ENCODE results near the gene TMEM229B.
A peak's percentile ranks its signal among the peaks of the same experiment; 100 is the strongest.

TMEM229B gene

GRCh38 chr14:67483579-67484285 is 4.8 kb downstream of the TMEM229B start:
- ATAC-seq (no peak), DNase-seq (ENCODE audit: low spot score in 2 of 2) (no peak)
- Mint-ChIP-seq H3K9me3 (no peaks in the 10 kb centered on the region), H3K36me3 (peaks cover 12% of the 10 kb centered on the region), H3K4me3 (no peak overlapping the region), H3K4me1 (peaks cover 49% of the 10 kb centered on the region), H3K27ac (peak overlapping the region; percentile 68)

DNA sequence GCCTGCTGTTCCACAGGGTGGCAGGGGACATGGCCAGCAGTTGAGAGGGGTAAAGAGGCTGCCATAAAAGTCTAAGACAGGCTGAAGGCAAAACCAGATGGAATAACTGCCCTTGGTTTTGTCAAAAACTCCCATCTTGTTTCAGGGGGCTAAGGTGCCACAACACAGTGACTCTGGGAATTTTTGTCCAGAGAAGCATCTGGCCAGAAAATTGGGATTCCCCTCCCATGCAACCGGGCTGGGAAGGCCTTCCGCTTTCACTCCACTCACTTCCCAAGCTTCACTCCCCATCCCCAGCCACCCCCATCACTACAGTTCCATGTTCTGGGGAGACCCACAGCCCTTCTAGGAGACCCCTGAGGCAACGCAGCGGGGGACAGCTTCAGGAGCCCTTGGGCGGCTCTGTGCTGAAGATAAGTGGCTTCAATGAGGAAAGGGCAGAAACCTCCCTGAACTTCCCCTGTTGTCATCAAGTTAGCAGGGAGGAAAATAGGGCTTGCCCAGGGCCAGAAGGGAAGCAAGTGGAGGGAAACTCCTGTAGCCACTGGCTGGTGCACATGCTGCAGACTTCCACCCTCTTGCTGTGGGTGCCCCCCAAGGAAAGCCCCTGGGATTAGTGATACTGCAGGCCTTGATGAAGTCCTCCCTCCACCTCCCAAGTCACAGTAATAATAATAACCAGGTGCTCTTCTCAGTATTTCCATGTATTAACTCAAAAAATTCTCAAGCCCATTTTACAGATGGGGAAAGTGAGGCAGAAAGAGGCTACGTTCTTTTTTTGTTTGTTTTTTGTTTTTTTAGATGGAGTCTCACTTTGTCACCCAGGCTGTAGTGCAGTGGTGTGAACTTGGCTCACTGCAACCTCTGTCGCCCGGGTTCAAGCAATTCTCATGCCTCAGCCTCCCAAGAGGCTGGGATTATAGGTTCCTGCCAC is 6.0 kb downstream of the TMEM229B start:
- ATAC-seq = no peak
- Mint-ChIP-seq H3K4me3 (no peak overlapping the region), H3K9me3 (no peaks in the 10 kb centered on the region), H3K36me3 (peaks cover 6% of the 10 kb centered on the region), H3K4me1 (peaks cover 48% of the 10 kb centered on the region), H3K27ac (peak overlapping the region; percentile 64)
- no peak for DNase-seq (ENCODE audit: low spot score in 2 of 2)

DNA sequence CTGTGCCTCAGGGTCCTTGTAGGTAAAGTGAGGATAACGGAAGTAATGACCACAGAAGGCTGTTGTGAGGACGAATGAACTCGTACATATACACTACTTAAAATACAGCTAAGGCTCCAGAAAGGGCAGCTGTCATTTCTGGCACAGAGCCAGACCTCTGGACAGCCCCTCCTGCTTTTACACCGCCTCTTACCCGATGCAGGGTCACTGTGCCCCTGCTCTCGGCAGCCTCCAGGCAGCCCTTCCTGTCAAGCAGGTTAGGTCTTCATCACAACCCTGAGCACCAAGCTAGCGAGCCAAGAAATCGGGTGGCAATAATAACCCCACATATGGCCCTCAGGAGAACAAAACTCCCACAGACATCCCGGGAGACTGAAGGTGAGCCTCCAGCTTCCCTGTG is 8.5 kb downstream of the TMEM229B start:
- no peak for ATAC-seq
- H3K4me1 Mint-ChIP-seq = peaks cover 31% of the 10 kb centered on the region
- DNase-seq (ENCODE audit: low spot score in 2 of 2) = no peak
- H3K27ac Mint-ChIP-seq = peak overlapping the region; percentile 64
- H3K9me3 Mint-ChIP-seq = no peaks in the 10 kb centered on the region
- no peaks in the 10 kb centered on the region for H3K36me3 Mint-ChIP-seq
- no peak overlapping the region for H3K4me3 Mint-ChIP-seq

DNA sequence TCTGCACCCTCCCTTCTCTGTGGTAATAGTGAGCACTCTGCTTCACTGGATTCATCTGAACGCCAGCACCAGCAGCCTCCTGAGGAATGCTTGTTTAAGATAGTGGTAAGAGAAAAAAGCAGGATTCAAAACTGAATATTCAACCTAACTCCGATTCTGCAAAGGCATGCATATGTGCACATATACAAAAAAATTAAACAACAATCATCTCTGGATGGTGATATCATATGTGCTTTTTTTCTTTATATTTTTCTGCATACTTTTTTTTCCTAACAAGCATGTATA is 9.8 kb downstream of the TMEM229B start:
- H3K27ac Mint-ChIP-seq = peak overlapping the region; percentile 32

DNA sequence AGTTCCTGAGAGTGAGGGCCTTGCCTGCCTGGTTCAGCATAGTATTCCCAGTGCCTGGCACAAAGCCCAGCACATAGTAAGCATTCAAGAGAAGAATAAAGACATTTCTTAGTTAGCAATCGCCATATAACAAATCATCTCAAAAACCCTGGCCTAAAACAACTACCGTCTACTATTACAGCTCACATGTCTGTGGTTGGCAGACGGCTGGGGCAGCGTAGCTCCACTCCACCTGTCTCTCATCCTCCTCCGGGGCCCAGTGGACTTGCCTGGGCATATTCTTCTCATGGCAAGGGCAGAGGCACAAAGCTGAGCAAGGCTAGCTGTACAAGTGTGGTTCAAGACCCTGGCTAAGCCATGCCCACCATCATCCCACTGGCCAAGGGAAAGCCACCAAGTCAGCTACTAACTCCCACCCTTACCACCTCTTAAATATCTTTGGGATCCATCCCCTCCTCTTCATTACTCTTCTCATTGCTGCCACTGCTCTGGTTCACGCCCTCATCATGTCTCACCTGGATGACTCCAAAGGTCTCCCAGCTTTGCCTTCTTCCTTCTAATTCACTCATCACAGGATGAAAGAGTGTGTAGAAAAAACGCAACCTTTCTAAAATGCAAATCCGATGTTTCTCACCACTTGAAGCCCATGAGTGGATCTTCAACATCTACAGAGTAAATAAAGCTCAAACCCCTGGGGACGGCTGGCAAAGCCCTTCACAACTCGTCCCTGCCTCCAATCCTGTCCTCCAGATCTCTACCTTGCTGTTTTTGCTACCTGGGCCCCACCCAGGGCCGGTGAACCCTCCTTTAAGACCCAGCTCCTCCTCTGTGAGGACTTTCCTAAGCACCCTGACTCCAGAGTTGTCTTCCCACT is 10.4 kb downstream of the TMEM229B start:
- Mint-ChIP-seq H3K27ac (peak overlapping the region; percentile 32), H3K4me1 (peaks cover 29% of the 10 kb centered on the region), H3K4me3 (no peak overlapping the region), H3K9me3 (no peaks in the 10 kb centered on the region), H3K36me3 (no peaks in the 10 kb centered on the region)
- no peak for DNase-seq (ENCODE audit: low spot score in 2 of 2)
- ATAC-seq = no peak

More for the DNA sequence above, 9.8 kb downstream of the TMEM229B start:
- Mint-ChIP-seq H3K4me3 (no peak overlapping the region), H3K9me3 (no peaks in the 10 kb centered on the region), H3K4me1 (peaks cover 29% of the 10 kb centered on the region), H3K36me3 (no peaks in the 10 kb centered on the region)
- DNase-seq (ENCODE audit: low spot score in 2 of 2) (no peak), ATAC-seq (no peak)

GRCh38 chr14:67474366-67474765 is 14.2 kb downstream of the TMEM229B start:
- Mint-ChIP-seq H3K9me3 (no peaks in the 10 kb centered on the region), H3K4me1 (peaks cover 25% of the 10 kb centered on the region), H3K36me3 (no peaks in the 10 kb centered on the region), H3K4me3 (no peak overlapping the region), H3K27ac (no peak overlapping the region)
- no peak for DNase-seq (ENCODE audit: low spot score in 2 of 2)
- ATAC-seq = no peak

DNA sequence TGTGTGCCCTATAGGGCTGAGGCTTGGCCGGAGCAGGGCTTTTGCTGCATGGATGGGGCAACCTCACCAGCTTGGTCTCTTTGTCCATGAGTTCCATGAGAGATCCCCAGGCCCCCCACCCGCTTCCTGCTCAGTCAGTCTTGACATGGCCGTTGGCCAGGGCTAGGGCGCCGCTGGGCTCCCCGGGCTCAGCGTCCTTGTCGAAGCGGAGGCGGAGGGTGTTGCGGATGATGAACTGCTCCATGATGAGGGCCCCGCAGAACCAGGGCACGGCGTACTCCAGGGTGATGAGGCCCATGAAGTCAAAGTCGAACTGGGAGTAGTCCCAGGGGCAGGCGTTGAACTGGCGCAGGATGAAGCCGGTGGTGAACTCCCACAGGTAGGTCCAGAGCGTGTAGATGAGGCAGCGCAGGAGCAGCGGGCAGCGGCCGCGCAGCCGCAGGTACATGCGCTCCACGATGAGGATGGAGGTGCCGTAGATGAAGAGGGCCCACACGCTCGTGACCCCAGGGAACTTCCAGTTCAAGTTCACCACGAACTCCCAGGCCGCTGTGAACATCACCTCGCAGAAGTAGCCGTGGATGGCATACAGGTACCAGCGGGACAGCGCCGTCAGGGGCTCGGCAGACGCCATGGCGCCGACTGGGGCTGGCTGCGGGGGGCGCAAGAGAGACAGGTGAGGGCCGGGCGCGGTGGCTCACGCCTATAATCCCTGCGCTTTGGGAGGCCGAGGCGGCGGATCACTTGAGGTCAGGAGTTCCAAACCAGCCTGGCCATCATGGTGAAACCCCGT is 15.0 kb downstream of the TMEM229B start:
- Mint-ChIP-seq H3K9me3 (no peaks in the 10 kb centered on the region), H3K36me3 (no peaks in the 10 kb centered on the region), H3K4me1 (peaks cover 24% of the 10 kb centered on the region), H3K4me3 (no peak overlapping the region), H3K27ac (no peak overlapping the region)
- ATAC-seq = no peak
- no peak for DNase-seq (ENCODE audit: low spot score in 2 of 2)

GRCh38 chr14:67472726-67473125 is 15.8 kb downstream of the TMEM229B start:
- H3K4me1 Mint-ChIP-seq = peaks cover 23% of the 10 kb centered on the region
- H3K36me3 Mint-ChIP-seq = no peaks in the 10 kb centered on the region
- peak overlapping the region; percentile 50 for H3K27ac Mint-ChIP-seq
- H3K9me3 Mint-ChIP-seq = no peaks in the 10 kb centered on the region
- ATAC-seq (no peak), DNase-seq (ENCODE audit: low spot score in 2 of 2) (no peak)
- no peak overlapping the region for H3K4me3 Mint-ChIP-seq

GRCh38 chr14:67469954-67470353 is 18.6 kb downstream of the TMEM229B start:
- DNase-seq (ENCODE audit: low spot score in 2 of 2) = no peak
- Mint-ChIP-seq H3K4me1 (peaks cover 29% of the 10 kb centered on the region), H3K27ac (peak overlapping the region; percentile 60), H3K9me3 (no peaks in the 10 kb centered on the region), H3K4me3 (no peak overlapping the region), H3K36me3 (no peaks in the 10 kb centered on the region)
- no peak for ATAC-seq

DNA sequence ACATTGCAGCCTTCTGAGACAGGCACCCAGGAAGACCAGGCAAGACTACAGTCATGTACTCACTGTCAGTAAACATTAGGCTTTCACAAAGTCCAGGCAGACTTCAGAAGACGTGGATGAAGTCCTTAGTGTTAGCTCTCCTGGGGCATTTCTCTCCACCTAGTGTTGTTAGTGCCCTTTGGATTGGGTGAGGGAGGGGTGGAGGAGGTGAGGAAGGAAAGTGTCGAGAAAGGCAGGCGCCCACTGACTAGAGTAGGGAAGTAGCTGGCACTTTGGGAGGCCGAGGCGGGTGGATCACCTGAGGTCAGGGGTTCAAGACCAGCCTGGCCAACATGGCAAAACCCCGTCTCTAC is 20.2 kb downstream of the TMEM229B start:
- no peaks in the 10 kb centered on the region for H3K36me3 Mint-ChIP-seq
- no peak overlapping the region for H3K27ac Mint-ChIP-seq
- peaks cover 43% of the 10 kb centered on the region for H3K4me1 Mint-ChIP-seq
- no peaks in the 10 kb centered on the region for H3K9me3 Mint-ChIP-seq
- DNase-seq (ENCODE audit: low spot score in 2 of 2) (no peak), ATAC-seq (no peak)
- no peak overlapping the region for H3K4me3 Mint-ChIP-seq

- Mint-ChIP-seq H3K4me3 (no peak overlapping the region), H3K36me3 (no peaks in the 10 kb centered on the region), H3K27ac (no peak overlapping the region), H3K4me1 (peaks cover 43% of the 10 kb centered on the region), H3K9me3 (no peaks in the 10 kb centered on the region)
- ATAC-seq (no peak), DNase-seq (ENCODE audit: low spot score in 2 of 2) (no peak)
Measured at GRCh38 chr14:67467134-67467533, 21.4 kb downstream of the TMEM229B start.

GRCh38 chr14:67464879-67465278 is 23.6 kb downstream of the TMEM229B start:
- Mint-ChIP-seq H3K27ac (no peak overlapping the region), H3K9me3 (no peaks in the 10 kb centered on the region), H3K4me1 (peaks cover 39% of the 10 kb centered on the region), H3K36me3 (no peaks in the 10 kb centered on the region), H3K4me3 (no peak overlapping the region)
- no peak for ATAC-seq
- DNase-seq (ENCODE audit: low spot score in 2 of 2) = no peak

DNA sequence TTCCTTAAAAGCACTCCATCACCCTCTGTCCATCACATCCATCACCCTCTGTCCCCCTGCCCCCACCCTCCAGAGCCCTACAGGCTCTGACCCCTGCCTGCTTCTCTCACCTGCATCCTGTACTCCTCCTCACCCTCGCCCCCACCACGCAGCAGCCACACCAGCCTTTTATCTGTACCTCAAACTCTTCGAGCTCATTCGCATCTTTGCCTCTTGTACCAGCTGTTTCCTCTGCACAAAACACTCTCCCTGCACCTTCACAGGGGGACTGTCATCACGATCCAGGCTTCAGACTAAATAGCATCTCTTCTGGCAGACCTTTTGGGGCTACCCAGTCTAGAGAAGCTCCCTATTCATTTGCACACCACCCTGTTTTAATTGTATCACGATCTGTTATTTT is 24.1 kb downstream of the TMEM229B start:
- Mint-ChIP-seq H3K9me3 (no peaks in the 10 kb centered on the region), H3K4me1 (peaks cover 36% of the 10 kb centered on the region), H3K4me3 (no peak overlapping the region), H3K27ac (no peak overlapping the region), H3K36me3 (no peaks in the 10 kb centered on the region)
- ATAC-seq = no peak
- DNase-seq (ENCODE audit: low spot score in 2 of 2) = no peak

GRCh38 chr14:67463900-67464299 is 24.6 kb downstream of the TMEM229B start:
- Mint-ChIP-seq H3K4me3 (no peak overlapping the region), H3K4me1 (peaks cover 36% of the 10 kb centered on the region), H3K36me3 (no peaks in the 10 kb centered on the region), H3K27ac (no peak overlapping the region), H3K9me3 (no peaks in the 10 kb centered on the region)
- ATAC-seq = no peak
- no peak for DNase-seq (ENCODE audit: low spot score in 2 of 2)

DNA sequence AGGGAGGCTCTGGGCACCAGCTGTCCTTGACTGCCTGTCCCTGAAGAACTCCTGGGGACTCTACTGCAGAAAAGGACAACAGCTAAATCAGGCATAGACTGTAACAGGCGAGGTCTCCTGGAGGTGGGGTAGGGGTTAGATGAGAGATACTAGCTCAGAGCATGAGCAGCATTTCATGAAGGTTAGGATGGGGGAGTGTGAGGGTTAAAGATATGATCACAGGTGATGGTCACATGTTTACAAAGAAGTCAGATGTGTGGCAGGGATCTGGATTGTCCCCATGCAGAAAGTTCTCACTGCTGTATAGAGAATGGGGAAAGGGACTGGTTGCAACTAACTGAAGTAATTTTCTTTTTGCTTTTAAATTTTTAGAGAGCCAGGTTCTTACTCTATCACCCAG is 26.5 kb downstream of the TMEM229B start:
- Mint-ChIP-seq H3K36me3 (no peaks in the 10 kb centered on the region), H3K9me3 (no peaks in the 10 kb centered on the region), H3K4me3 (no peak overlapping the region), H3K27ac (no peak overlapping the region), H3K4me1 (peaks cover 21% of the 10 kb centered on the region)
- DNase-seq (ENCODE audit: low spot score in 2 of 2) = no peak
- no peak for ATAC-seq
